Thyroid gland (tissue), 4 donors: ENCODE measurements around the gene PLSCR5. TPM values are rescaled to one million over a fixed set of nuclear protein-coding genes. Genes with fewer than 3 reads are reported as not detected.

Experiments used
- DNase-seq, 2 donors: peaks; one replicate each; pipeline ENCODE4 v3.0.0-alpha.2; 2019
- H3K27ac ChIP-seq, 3 donors: fragments of 200-600 bp; sonication (generic); 1 replicate in 2 of 3; 2 replicates in 1 of 3; pipeline ENCODE4 v1.5.1; 2016 to 2019; ENCODE audit warnings: mild to moderate bottlenecking in 1 of 3, moderate library complexity in 1 of 3
- H3K27me3 ChIP-seq: fragments of 200-600 bp; sonication (generic); one replicate; pipeline ENCODE4 v1.5.1; 2019
- H3K36me3 ChIP-seq, 2 donors: fragments of 200-600 bp; sonication (generic); one replicate each; pipeline ENCODE4 v1.5.1; 2016 to 2019
- H3K4me1 ChIP-seq, 2 donors: fragments of 200-600 bp; sonication (generic); one replicate each; pipeline ENCODE4 v1.5.1; 2017 to 2019
- H3K4me3 ChIP-seq, 3 donors: fragments of 200-600 bp; sonication (generic); replicated peaks in 1 of 3; 1 replicate in 2 of 3; 2 replicates in 1 of 3; pipeline ENCODE4 v1.5.1; 2016; ENCODE audit warnings: mild to moderate bottlenecking in 1 of 3
- H3K9me3 ChIP-seq: fragments of 200-600 bp; sonication (generic); one replicate; pipeline ENCODE4 v1.5.1; 2017
- POLR2A ChIP-seq, 2 donors: fragments of 450-650 bp; IDR thresholded peaks; one replicate each; pipeline ENCODE4 v1.6.1; 2017; ENCODE audit warnings: antibody characterized with exemption in 2 of 2, mild to moderate bottlenecking in 2 of 2, moderate library complexity in 1 of 2
- WGBS, 2 donors: methylation state at CpG; one replicate each; pipeline ENCODE4 v1.1.5; 2017; 5-methylcytosine and 5-hydroxymethylcytosine counted together
- intact Hi-C: fragments of 100-400 bp; cut with DNase I; formaldehyde crosslinking; loops from one replicate; pipeline ENCODE4 v1.15.1; 2023
- small RNA-seq: library from RNA; depleted of rRNA; stranded (forward); fragments of <200 nt; gene quantifications from one replicate; pipeline ENCODE3, GENCODE V24; 2016
- total RNA-seq, 4 donors: library from RNA; depleted of rRNA; stranded (reverse); fragments of >200 nt; gene quantifications; one replicate each; pipeline ENCODE4 v1.2.3, GENCODE V29; 2016
- TF ChIP-seq, protein P1 (sequence below), 6 experiments: fragments of 200-600 bp in 3 of 6; fragments of 450-650 bp in 3 of 6; sonication (generic) in 3 of 6; IDR thresholded peaks; one replicate each; pipeline ENCODE4 v1.5.1; 2016 to 2019; ENCODE audit warnings: antibody characterized with exemption in 6 of 6, mild to moderate bottlenecking in 2 of 6, inconsistent platforms in 1 of 6, moderate library complexity in 1 of 6

PLSCR5 gene
- total RNA-seq, 4 donors from 2014 or later = not detected

DNA sequence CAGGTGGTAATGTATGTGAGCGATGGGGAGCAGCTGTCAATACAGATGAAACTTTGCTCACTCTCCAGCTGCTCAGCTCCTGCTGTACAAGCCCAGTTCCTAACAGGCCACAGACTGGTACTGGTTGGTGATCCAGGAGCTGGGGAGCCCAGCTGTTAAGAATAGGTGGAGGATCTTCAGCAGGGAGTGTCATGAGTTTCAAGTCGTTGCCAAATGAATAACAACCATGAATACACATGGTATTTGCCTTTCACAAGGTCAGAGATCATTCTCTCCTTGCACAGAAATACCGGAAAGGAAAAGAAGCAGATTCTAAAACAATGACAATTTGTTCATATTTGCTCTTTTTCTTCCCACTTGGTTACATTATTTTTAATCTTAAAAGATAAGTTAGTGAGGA, 65.8 kb downstream of the PLSCR5 start:
- H3K4me3 ChIP-seq = no peak overlapping the region
- intact Hi-C loops = no loop called here

DNA sequence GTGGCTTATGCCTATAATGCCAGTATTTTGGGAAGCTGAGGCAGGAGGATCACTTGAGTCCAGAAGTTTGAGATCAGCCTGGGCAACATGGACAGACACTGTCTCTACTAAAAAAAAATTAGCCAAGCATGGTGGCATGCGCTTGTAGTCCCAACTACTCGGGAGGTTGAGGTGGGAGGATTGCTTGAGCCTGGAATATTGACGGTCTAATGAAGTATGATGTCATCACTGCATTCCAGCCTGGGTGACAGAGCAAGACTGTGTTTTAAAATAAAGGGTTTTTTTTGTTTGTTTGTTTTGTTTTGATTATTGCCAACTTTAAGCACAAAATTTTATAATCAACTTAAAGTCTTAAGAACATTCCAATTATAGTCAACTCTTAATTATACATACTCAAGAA, 67.5 kb downstream of the PLSCR5 start:
- Histone ChIP-seq H3K4me3 (no peak overlapping the region), H3K9me3 (no peaks in the 10 kb centered on the region), H3K36me3 (no peaks in the 10 kb centered on the region), H3K27me3 (no peaks in the 10 kb centered on the region), H3K4me1 (peaks cover 4 to 26% of the 10 kb centered on the region in 2 donors), H3K27ac (no peak overlapping the region)
- no peak for TF ChIP-seq POLR2A (IDR thresholded peaks at IDR 0.05)
- TF ChIP-seq, protein P1, sequence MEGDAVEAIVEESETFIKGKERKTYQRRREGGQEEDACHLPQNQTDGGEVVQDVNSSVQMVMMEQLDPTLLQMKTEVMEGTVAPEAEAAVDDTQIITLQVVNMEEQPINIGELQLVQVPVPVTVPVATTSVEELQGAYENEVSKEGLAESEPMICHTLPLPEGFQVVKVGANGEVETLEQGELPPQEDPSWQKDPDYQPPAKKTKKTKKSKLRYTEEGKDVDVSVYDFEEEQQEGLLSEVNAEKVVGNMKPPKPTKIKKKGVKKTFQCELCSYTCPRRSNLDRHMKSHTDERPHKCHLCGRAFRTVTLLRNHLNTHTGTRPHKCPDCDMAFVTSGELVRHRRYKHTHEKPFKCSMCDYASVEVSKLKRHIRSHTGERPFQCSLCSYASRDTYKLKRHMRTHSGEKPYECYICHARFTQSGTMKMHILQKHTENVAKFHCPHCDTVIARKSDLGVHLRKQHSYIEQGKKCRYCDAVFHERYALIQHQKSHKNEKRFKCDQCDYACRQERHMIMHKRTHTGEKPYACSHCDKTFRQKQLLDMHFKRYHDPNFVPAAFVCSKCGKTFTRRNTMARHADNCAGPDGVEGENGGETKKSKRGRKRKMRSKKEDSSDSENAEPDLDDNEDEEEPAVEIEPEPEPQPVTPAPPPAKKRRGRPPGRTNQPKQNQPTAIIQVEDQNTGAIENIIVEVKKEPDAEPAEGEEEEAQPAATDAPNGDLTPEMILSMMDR (IDR thresholded peaks at IDR 0.05) = no peak
- intact Hi-C loops = no loop called here
- DNase-seq = no peak
- 95 to 97% methylated on average over 3 of the region's 3 CpGs for WGBS, 2 donors

More for the DNA sequence above, 65.8 kb downstream of the PLSCR5 start:
- WGBS, 2 donors = 85 to 93% methylated on average over 3 of the region's 3 CpGs
- H3K36me3 ChIP-seq = no peaks in the 10 kb centered on the region
- TF ChIP-seq, protein P1 (IDR thresholded peaks at IDR 0.05) = no peak
- H3K27me3 ChIP-seq = no peaks in the 10 kb centered on the region
- H3K27ac ChIP-seq = no peak overlapping the region
- H3K9me3 ChIP-seq = no peaks in the 10 kb centered on the region
- DNase-seq = no peak
- H3K4me1 ChIP-seq = peaks cover 4 to 26% of the 10 kb centered on the region in 2 donors

DNA sequence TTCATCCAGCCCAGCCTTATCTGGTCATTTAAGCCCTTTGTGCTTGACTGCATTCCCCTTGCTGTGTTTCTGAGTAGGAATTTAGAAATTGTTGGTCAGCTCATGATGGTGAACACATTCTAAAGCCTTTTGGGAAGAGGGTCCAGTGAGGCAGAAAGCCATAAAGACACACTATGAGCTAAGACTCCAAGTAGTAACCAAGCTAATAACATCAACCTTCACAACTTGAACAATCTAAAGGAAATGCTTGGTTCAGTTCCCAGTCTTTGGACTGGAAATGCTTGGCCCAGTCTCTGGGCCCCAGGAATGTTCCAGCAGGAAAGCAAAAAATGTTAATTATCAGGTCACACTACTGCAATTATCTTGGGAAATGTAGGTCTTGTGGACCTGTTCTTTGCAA, 68.5 kb downstream of the PLSCR5 start:
- Histone ChIP-seq H3K27ac (peak overlapping the region in 1 of 3 donors; percentile 11), H3K4me3 (no peak overlapping the region), H3K36me3 (no peaks in the 10 kb centered on the region), H3K27me3 (no peaks in the 10 kb centered on the region), H3K4me1 (peaks cover 0 to 22% of the 10 kb centered on the region in 2 donors), H3K9me3 (no peaks in the 10 kb centered on the region)
- intact Hi-C loops = no loop called here
- DNase-seq = no peak
- no peak for TF ChIP-seq POLR2A (IDR thresholded peaks at IDR 0.05)
- TF ChIP-seq, protein P1 (IDR thresholded peaks at IDR 0.05) = no peak

Small RNAs within 50 kb of the gene (small RNA-seq; reads per million reads assigned to genes)
- not detected for gene RNU6-428P

Other genes with a start within 250 kb of the PLSCR5 start
- gene PLSCR2, start 135.8 kb downstream of the PLSCR5 start, total RNA-seq = not detected
- gene PLSCR1, start 60.7 kb downstream of the PLSCR5 start, total RNA-seq = 100 to 1,000 TPM in 1 of 4 donors, 10 to 100 TPM in 3; 57.6 to 103 (median 77.3) TPM